Peyer's patch (tissue), 4 donors: ENCODE data around the gene DNMBP.

Source experiments
- CTCF ChIP-seq, 6 experiments: fragments of 450-650 bp in 4 of 6; fragments of 200-600 bp in 2 of 6; sonication (generic) in 1 of 6; IDR thresholded peaks; one replicate each; pipeline ENCODE4 v1.5.1; 2017 to 2019; ENCODE audit warnings: antibody characterized with exemption in 6 of 6, mild to moderate bottlenecking in 3 of 6, moderate library complexity in 1 of 6
- POLR2A ChIP-seq, 2 donors: fragments of 450-650 bp; IDR thresholded peaks; one replicate each; pipeline ENCODE4 v1.5.1; 2017; ENCODE audit warnings: antibody characterized with exemption in 2 of 2, mild to moderate bottlenecking in 2 of 2, moderate library complexity in 2 of 2

- no peak for TF ChIP-seq CTCF (IDR thresholded peaks at IDR 0.05)
- no peak for TF ChIP-seq POLR2A (IDR thresholded peaks at IDR 0.05)
These were observed 113.9 kb downstream of the DNMBP start for GRCh38 chr10:99895867-99896266.
